HepG2 (cell line): ENCODE measurements around the gene P4HA3. TPM values are rescaled to one million over a fixed set of nuclear protein-coding genes. Genes with fewer than 3 reads are reported as not detected.

ENCODE experiments used
- ATAC-seq: fragments of 200-7000 bp; cut with Tn5 transposase; 3 replicates; pipeline ENCODE4 v1.9.1; 2020; ENCODE audit warnings: mild to moderate bottlenecking, moderate library complexity
- BruUV-seq: library from RNA; stranded (reverse); fragments of 400-500 nt; replicated peaks from 2 replicates; lab custom pipeline; 2021; lab: Mats Ljungman, UMichigan
- CTCF ChIA-PET: fragments of 300-600 bp; formaldehyde crosslinking; extraction: SDS; loops from one replicate; lab custom pipeline; 2021; ENCODE audit warnings: low total read pairs, inconsistent platforms, low intra/inter-chr PET ratio; lab: Yijun Ruan, JAX
- POLR2A ChIA-PET: fragments of 350-600 bp; sonication (Branson Sonifier 250); formaldehyde crosslinking; loops from one replicate; lab custom pipeline; 2020; ENCODE audit warnings: antibody characterized with exemption, inconsistent platforms; lab: Yijun Ruan, JAX
- DNase-seq: peaks from one replicate; pipeline ENCODE4 v3.0.0-alpha.2; 2015; ENCODE audit warnings: low spot score
- FAIRE-seq: peaks from 3 replicates; lab custom pipeline; 2011; peaks lifted over from hg19 to GRCh38; lab: Jason Lieb, UNC
- H2AFZ ChIP-seq: one replicate; pipeline ENCODE4 v1.6.1; 2011; ENCODE audit warnings: low read length, inconsistent platforms
- H3K27ac ChIP-seq: fragments of 300-600 bp; 3 replicates; pipeline ENCODE4 v1.8.0; 2011; ENCODE audit warnings: mixed run types, mild to moderate bottlenecking, mixed read lengths, low read length, inconsistent platforms; ENCODE audit not compliant: insufficient read depth; ENCODE audit errors: extremely low read length
- H3K27me3 ChIP-seq, 2 experiments: fragments of 200-600 bp in 1 of 2; 2 replicates in 1 of 2; 3 replicates in 1 of 2; pipeline versions ENCODE4 v1.6.0 to v1.8.0; 2011; ENCODE audit warnings: low read length in 2 of 2, mild to moderate bottlenecking in 2 of 2, moderate library complexity in 2 of 2, inconsistent platforms in 1 of 2; ENCODE audit not compliant: insufficient read depth in 2 of 2, control insufficient read depth in 1 of 2
- H3K36me3 ChIP-seq, 2 experiments: fragments of 200-600 bp in 1 of 2; replicated peaks in 1 of 2; 2 replicates in 1 of 2; 3 replicates in 1 of 2; pipeline versions ENCODE4 v1.5.1 to v1.8.0; 2011; ENCODE audit warnings: low read length in 2 of 2, inconsistent platforms in 1 of 2; ENCODE audit not compliant: insufficient read depth in 2 of 2, control insufficient read depth in 1 of 2
- H3K4me1 ChIP-seq: 2 replicates; pipeline ENCODE4 v1.5.1; 2012; ENCODE audit warnings: low read length, inconsistent platforms; ENCODE audit not compliant: insufficient read depth
- H3K4me2 ChIP-seq: 2 replicates; pipeline ENCODE4 v1.6.0; 2011; ENCODE audit warnings: low read depth, low read length, inconsistent platforms
- H3K4me3 ChIP-seq, 3 experiments: fragments of 200-600 bp in 1 of 3; sonication (generic), shearing (Covaris generic) in 1 of 3; replicated peaks in 1 of 3; 2 replicates each; pipeline ENCODE4 v1.5.1; 2011 to 2016; ENCODE audit warnings: low read length in 3 of 3, inconsistent platforms in 2 of 3, low read depth in 2 of 3, mild to moderate bottlenecking in 2 of 3, control low read depth in 1 of 3, mixed read lengths in 1 of 3; ENCODE audit not compliant: insufficient read depth in 1 of 3
- H3K79me2 ChIP-seq: one replicate; pipeline ENCODE4 v1.6.1; 2011; ENCODE audit warnings: low read length, inconsistent platforms; ENCODE audit not compliant: insufficient read depth
- H3K9ac ChIP-seq: 2 replicates; pipeline ENCODE4 v1.6.0; 2011; ENCODE audit warnings: mild to moderate bottlenecking, low read depth, low read length, inconsistent platforms; ENCODE audit not compliant: insufficient read depth
- H3K9me3 ChIP-seq: 2 replicates; pipeline ENCODE4 v1.5.1; 2012; ENCODE audit warnings: mild to moderate bottlenecking, low read length
- H4K20me1 ChIP-seq: 2 replicates; pipeline ENCODE4 v1.6.0; 2011; ENCODE audit warnings: inconsistent platforms, mild to moderate bottlenecking, low read length, moderate library complexity; ENCODE audit not compliant: insufficient read depth
- ATF7-NPFF ChIP-seq: sonication (generic); formaldehyde crosslinking; IDR thresholded peaks from 2 replicates; pipeline ENCODE4 v1.8.1; 2023; ENCODE audit warnings: mild to moderate bottlenecking, low read depth, missing genetic modification reagents, moderate library complexity
- CAMTA2 ChIP-seq: sonication (generic); formaldehyde crosslinking; IDR thresholded peaks from 2 replicates; pipeline ENCODE4 v1.4.0; 2020; ENCODE audit warnings: mild to moderate bottlenecking, missing genetic modification reagents, borderline replicate concordance
- ETV6 ChIP-seq: sonication (generic); formaldehyde crosslinking; conservative IDR thresholded peaks from 2 replicates; pipeline ENCODE4 v1.4.0; 2020; ENCODE audit warnings: missing genetic modification reagents
- FOXA3 ChIP-seq: IDR thresholded peaks from 2 replicates; pipeline ENCODE4 v1.6.1; 2016; ENCODE audit warnings: missing genetic modification reagents, missing compliant biosample characterization
- GTF2F1 ChIP-seq: fragments of 150-350 bp; IDR thresholded peaks from 2 replicates; pipeline ENCODE4 v1.6.1; 2014; ENCODE audit warnings: low read length
- HIC2 ChIP-seq: sonication (generic); formaldehyde crosslinking; IDR thresholded peaks from 2 replicates; pipeline ENCODE4 v1.9.0; 2022; ENCODE audit warnings: low read depth, missing genetic modification reagents
- HOXA9 ChIP-seq: sonication (generic); formaldehyde crosslinking; IDR thresholded peaks from 2 replicates; pipeline ENCODE4 v1.8.1; 2022; ENCODE audit warnings: missing genetic modification reagents, mild to moderate bottlenecking, moderate library complexity, borderline replicate concordance
- NR2F2 ChIP-seq: IDR thresholded peaks from 2 replicates; pipeline ENCODE4 v1.6.1; 2012; ENCODE audit warnings: low read depth, inconsistent platforms, borderline replicate concordance
- RORA ChIP-seq: sonication (generic); formaldehyde crosslinking; IDR thresholded peaks from 2 replicates; pipeline ENCODE4 v1.5.0; 2020; ENCODE audit warnings: mild to moderate bottlenecking, missing genetic modification reagents, moderate library complexity
- STAT5B ChIP-seq: sonication (generic); formaldehyde crosslinking; IDR thresholded peaks from 2 replicates; pipeline ENCODE4 v1.4.0; 2020; ENCODE audit warnings: missing genetic modification reagents
- TFDP1 ChIP-seq: IDR thresholded peaks from 2 replicates; pipeline ENCODE4 v1.6.1; 2016; ENCODE audit warnings: missing compliant biosample characterization, missing genetic modification reagents, borderline replicate concordance
- ZNF136 ChIP-seq: sonication (generic); formaldehyde crosslinking; IDR thresholded peaks from 2 replicates; pipeline ENCODE4 v1.8.1; 2022; ENCODE audit warnings: low read depth, mild to moderate bottlenecking, moderate library complexity, missing genetic modification reagents
- ZNF558 ChIP-seq: sonication (generic); formaldehyde crosslinking; IDR thresholded peaks from 2 replicates; pipeline ENCODE4 v1.9.0; 2022; ENCODE audit warnings: mild to moderate bottlenecking, missing genetic modification reagents, borderline replicate concordance
- ZNF629 ChIP-seq: sonication (generic); formaldehyde crosslinking; conservative IDR thresholded peaks from 2 replicates; pipeline ENCODE4 v1.5.0; 2020; ENCODE audit warnings: missing genetic modification reagents
- ZNF761 ChIP-seq: sonication (generic); formaldehyde crosslinking; conservative IDR thresholded peaks from 2 replicates; pipeline ENCODE4 v1.4.0; 2020; ENCODE audit warnings: mild to moderate bottlenecking, missing genetic modification reagents
- ZSCAN31 ChIP-seq: sonication (generic); formaldehyde crosslinking; IDR thresholded peaks from 2 replicates; pipeline ENCODE4 v1.5.0; 2020; ENCODE audit warnings: low read depth, mild to moderate bottlenecking, missing genetic modification reagents
- WGBS: methylation state at CpG from one replicate; pipeline ENCODE4 v1.1.6; 2017; ENCODE audit warnings: low lambda C conversion rate; 5-methylcytosine and 5-hydroxymethylcytosine counted together
- in situ Hi-C: cut with HindIII; loops from 2 replicates; pipeline ENCODE4 v1.10.0; 2017; ENCODE audit warnings: low pct_unique_long_range_greater_than_20kb; ENCODE audit not compliant: extremely low pct_ligation_motif_present
- intact Hi-C: fragments of 100-400 bp; cut with micrococcal nuclease; formaldehyde crosslinking; loops from one replicate; pipeline ENCODE4 v1.10.0; 2022; ENCODE audit not compliant: unreplicated experiment
- polyA plus RNA-seq, 8 experiments: library from polyadenylated mRNA; depleted of rRNA in 3 of 8; stranded (reverse) in 7 of 8; unstranded in 1 of 8; fragments of >200 nt; fragmentation: Illumina TruSeq in 4 of 8; extraction: Trizol in 4 of 8; gene quantifications; 2 replicates each; pipeline versions ENCODE4 v1.2.1 to v1.2.3, GENCODE V29; 2011 to 2016; ENCODE audit warnings: low read depth in 4 of 8, missing spikeins in 1 of 8, mixed read lengths in 1 of 8; ENCODE audit not compliant: insufficient read depth in 1 of 8
- total RNA-seq, 5 experiments: library from RNA; depleted of rRNA; stranded (reverse); fragments of >200 nt; fragmentation: Illumina TruSeq; extraction: Trizol; gene quantifications; 2 replicates each; pipeline ENCODE4 v1.2.3, GENCODE V29; 2016; ENCODE audit warnings: low read depth in 1 of 5

The P4HA3 gene
- total and polyA plus RNA-seq, 2 of the 13 experiments (the other 11 are each of a cell fraction or from before 2014, with no cell fraction given): not detected

- TF ChIP-seq HIC2 (CRISPR knock-in tag) (no peak), RORA (CRISPR knock-in tag) (no peak), HOXA9 (no peak), STAT5B (CRISPR knock-in tag) (no peak)
Observed at GRCh38 chr11:74297484-74297883, 14.0 kb downstream of the P4HA3 start (continued).

GRCh38 chr11:74288911-74289310, 22.5 kb downstream of the P4HA3 start:
- intact Hi-C loops (no loop called here), in situ Hi-C loops (no loop called here)
- ChIA-PET POLR2A (no interaction called here), CTCF (no interaction called here)
- Histone ChIP-seq H2AFZ (no peak overlapping the region), H3K27ac (no peak overlapping the region), H3K36me3 (no peaks in the 10 kb centered on the region), H4K20me1 (no peaks in the 10 kb centered on the region), H3K9ac (no peak overlapping the region), H3K9me3 (no peaks in the 10 kb centered on the region), H3K4me3 (no peak overlapping the region), H3K27me3 (no peaks in the 10 kb centered on the region), H3K4me1 (no peaks in the 10 kb centered on the region), H3K79me2 (no peaks in the 10 kb centered on the region), H3K4me2 (no peak overlapping the region)
- no TSS peak for BruUV-seq
- TF ChIP-seq ZNF629 (CRISPR knock-in tag): no peak
- no peak for TF ChIP-seq ZNF136 (CRISPR knock-in tag)
- TF ChIP-seq ZSCAN31 (CRISPR knock-in tag): no peak
- TF ChIP-seq ETV6: no peak
- no peak for TF ChIP-seq ZNF761 (CRISPR knock-in tag)
- no peak for TF ChIP-seq NR2F2
- TF ChIP-seq ZNF558 (CRISPR knock-in tag): no peak
- TF ChIP-seq CAMTA2 (CRISPR knock-in tag): no peak
- TF ChIP-seq GTF2F1: no peak
- TF ChIP-seq FOXA3 (CRISPR knock-in tag): no peak
- no peak for TF ChIP-seq TFDP1 (CRISPR knock-in tag)
- TF ChIP-seq ATF7-NPFF (CRISPR knock-in tag): no peak
- no peak for FAIRE-seq
- no peak for ATAC-seq
- DNase-seq: no peak
- 66% methylated on average over 4 of the region's 4 CpGs for WGBS
